Measurements from ENCODE around the gene AP2B1. TPM values are rescaled to one million over a fixed set of nuclear protein-coding genes. Genes with fewer than 3 reads are reported as not detected.

Gene AP2B1
- total RNA-seq, 1 experiment from 2014 or later = 198 TPM

- no peak overlapping the region for H2AFZ ChIP-seq (ENCODE audit: low read depth, low read length, poor library complexity, severe bottlenecking)
- peaks cover 5 to 21% of the 10 kb centered on the region in 2 experiments; a peak in 3 of 4 replicates for H3K36me3 ChIP-seq (ENCODE audit: control insufficient read depth in 1 of 2, insufficient read depth in 2 of 2, low read length in 2 of 2)
- ChIA-PET RAD21 (ENCODE audit: low non-redundant PET in 1 of 2, low total read pairs in 2 of 2, uncharacterized antibody in 2 of 2, unreplicated experiment in 2 of 2) (no interaction called here), POLR2A (no interaction called here), CTCF (no interaction called here)
- H3K4me3 ChIP-seq (replicated peaks in 1 of 2; ENCODE audit: low read depth in 1 of 2, low read length in 2 of 2) = no peak overlapping the region
- H3K79me2 ChIP-seq (ENCODE audit: insufficient read depth, low read length) = peaks cover 27% of the 10 kb centered on the region
- no peaks in the 10 kb centered on the region for H3K4me1 ChIP-seq (ENCODE audit: control insufficient read depth in 1 of 2, insufficient read depth in 2 of 2, low read length in 2 of 2)
- TF ChIP-seq EGR1 (IDR thresholded peaks at IDR 0.05; ENCODE audit: low read depth) = no peak
- TF ChIP-seq TCF7L2 (IDR thresholded peaks at IDR 0.05; ENCODE audit: borderline replicate concordance, extremely low read depth, insufficient read depth, insufficient read length) = no peak
- no peak for TF ChIP-seq FOSL1 (IDR thresholded peaks at IDR 0.05; ENCODE audit: low read depth)
- TF ChIP-seq MAX (IDR thresholded peaks at IDR 0.05) = no peak
- no peak for TF ChIP-seq CBX3 (IDR thresholded peaks at IDR 0.05; ENCODE audit: low read depth)
- no peak for TF ChIP-seq ZFX (IDR thresholded peaks at IDR 0.05)
- no peak for TF ChIP-seq ZNF274 (IDR thresholded peaks at IDR 0.05; ENCODE audit: low read depth, low read length)
- TF ChIP-seq CEBPB (IDR thresholded peaks at IDR 0.05; ENCODE audit: low read depth) = no peak
- TF ChIP-seq ELF1 (IDR thresholded peaks at IDR 0.05; ENCODE audit: borderline replicate concordance, low read depth) = no peak
- TF ChIP-seq JUND (IDR thresholded peaks at IDR 0.05) = no peak
- TF ChIP-seq YY1 (IDR thresholded peaks at IDR 0.05; ENCODE audit: extremely low read depth, insufficient replicate concordance, low read depth, low read length) = no peak
- ATAC-seq (no peak), DNase-seq (ENCODE audit: low read depth, low spot score) (no peak)
- H3K27me3 ChIP-seq (ENCODE audit: insufficient read depth, low read length) = no peaks in the 10 kb centered on the region
- H3K9me3 ChIP-seq (ENCODE audit: control insufficient read depth in 1 of 2, insufficient read depth in 1 of 2, low read depth in 1 of 2, low read length in 2 of 2) = no peaks in the 10 kb centered on the region
- no peaks in the 10 kb centered on the region for H4K20me1 ChIP-seq (ENCODE audit: insufficient read depth)
- no peak overlapping the region for H3K27ac ChIP-seq (ENCODE audit: low read depth, low read length)
- BruUV-seq (replicated peaks) = no TSS peak
- no peaks in the 10 kb centered on the region for H3K9me2 ChIP-seq (ENCODE audit: insufficient read depth)
- H3K9ac ChIP-seq (ENCODE audit: low read length) = no peak overlapping the region
- no peak overlapping the region for H3K4me2 ChIP-seq (ENCODE audit: low read length)
- intact Hi-C loops (cut with micrococcal nuclease) = no loop called here
These were observed 89.3 kb downstream of the AP2B1 start for GRCh38 chr17:35676441-35676840.

GRCh38 chr17:35679007-35679682 is 92.0 kb downstream of the AP2B1 start:
- intact Hi-C loops (cut with micrococcal nuclease) = no loop called here
- Histone ChIP-seq H3K4me3 (replicated peaks in 1 of 2; ENCODE audit: low read depth in 1 of 2, low read length in 2 of 2) (no peak overlapping the region), H3K9me3 (ENCODE audit: control insufficient read depth in 1 of 2, insufficient read depth in 1 of 2, low read depth in 1 of 2, low read length in 2 of 2) (no peaks in the 10 kb centered on the region), H2AFZ (ENCODE audit: low read depth, low read length, poor library complexity, severe bottlenecking) (no peak overlapping the region), H3K9ac (ENCODE audit: low read length) (no peak overlapping the region), H3K27ac (ENCODE audit: low read depth, low read length) (no peak overlapping the region), H3K27me3 (ENCODE audit: insufficient read depth, low read length) (no peaks in the 10 kb centered on the region), H3K9me2 (ENCODE audit: insufficient read depth) (no peaks in the 10 kb centered on the region), H3K36me3 (ENCODE audit: control insufficient read depth in 1 of 2, insufficient read depth in 2 of 2, low read length in 2 of 2) (peaks cover 10 to 15% of the 10 kb centered on the region in 2 experiments; a peak in 3 of 4 replicates), H3K79me2 (ENCODE audit: insufficient read depth, low read length) (peaks cover 27% of the 10 kb centered on the region), H3K4me1 (ENCODE audit: control insufficient read depth in 1 of 2, insufficient read depth in 2 of 2, low read length in 2 of 2) (no peaks in the 10 kb centered on the region), H3K4me2 (ENCODE audit: low read length) (no peak overlapping the region), H4K20me1 (ENCODE audit: insufficient read depth) (no peaks in the 10 kb centered on the region)
- DNase-seq (ENCODE audit: low read depth, low spot score) = no peak
- no peak for ATAC-seq
- ChIA-PET POLR2A (interaction anchor here (1.1 kb wide), 1 partner anchor 10 kb away, joined by 3 read pairs; no protein-coding TSS in a partner anchor), RAD21 (ENCODE audit: low non-redundant PET in 1 of 2, low total read pairs in 2 of 2, uncharacterized antibody in 2 of 2, unreplicated experiment in 2 of 2) (no interaction called here), CTCF (no interaction called here)
- no TSS peak for BruUV-seq (replicated peaks)
- TF ChIP-seq REST (IDR thresholded peaks at IDR 0.05; ENCODE audit: low read depth) (no peak), SP1 (IDR thresholded peaks at IDR 0.05; ENCODE audit: low read depth) (no peak), ELF1 (IDR thresholded peaks at IDR 0.05; ENCODE audit: borderline replicate concordance, low read depth) (no peak), ZNF274 (IDR thresholded peaks at IDR 0.05; ENCODE audit: low read depth, low read length) (no peak), ZFX (IDR thresholded peaks at IDR 0.05) (no peak), MAX (IDR thresholded peaks at IDR 0.05) (no peak), EZH2 (IDR thresholded peaks at IDR 0.05) (no peak), FOSL1 (IDR thresholded peaks at IDR 0.05; ENCODE audit: low read depth) (no peak), POLR2AphosphoS5 (IDR thresholded peaks at IDR 0.05; ENCODE audit: low read depth, low read length) (no peak), CEBPB (IDR thresholded peaks at IDR 0.05; ENCODE audit: low read depth) (no peak), RAD21 (IDR thresholded peaks at IDR 0.05; ENCODE audit: low read depth) (no peak), YY1 (IDR thresholded peaks at IDR 0.05; ENCODE audit: extremely low read depth, insufficient replicate concordance, low read depth, low read length) (no peak), JUND (IDR thresholded peaks at IDR 0.05) (no peak)
